ENCODE measurements around the gene GMPPA.

DNA sequence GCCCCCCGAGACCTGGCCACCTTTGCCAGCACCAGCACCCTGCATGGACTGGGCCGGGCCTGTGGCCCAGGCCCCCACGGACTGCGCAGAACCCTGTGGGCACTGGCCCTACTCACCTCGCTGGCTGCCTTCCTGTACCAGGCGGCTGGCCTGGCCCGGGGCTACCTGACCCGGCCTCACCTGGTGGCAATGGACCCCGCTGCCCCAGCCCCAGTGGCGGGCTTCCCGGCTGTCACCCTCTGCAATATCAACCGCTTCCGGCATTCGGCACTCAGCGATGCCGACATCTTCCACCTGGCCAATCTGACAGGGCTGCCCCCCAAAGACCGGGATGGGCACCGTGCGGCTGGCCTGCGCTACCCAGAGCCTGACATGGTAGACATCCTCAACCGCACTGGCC lies 16.1 kb downstream of the GMPPA start:
- TF ChIP-seq POLR2A (IDR thresholded peaks at IDR 0.05) (no peak), POLR2AphosphoS5 (IDR thresholded peaks at IDR 0.05) (no peak)
- TF ChIP-seq, protein P1, sequence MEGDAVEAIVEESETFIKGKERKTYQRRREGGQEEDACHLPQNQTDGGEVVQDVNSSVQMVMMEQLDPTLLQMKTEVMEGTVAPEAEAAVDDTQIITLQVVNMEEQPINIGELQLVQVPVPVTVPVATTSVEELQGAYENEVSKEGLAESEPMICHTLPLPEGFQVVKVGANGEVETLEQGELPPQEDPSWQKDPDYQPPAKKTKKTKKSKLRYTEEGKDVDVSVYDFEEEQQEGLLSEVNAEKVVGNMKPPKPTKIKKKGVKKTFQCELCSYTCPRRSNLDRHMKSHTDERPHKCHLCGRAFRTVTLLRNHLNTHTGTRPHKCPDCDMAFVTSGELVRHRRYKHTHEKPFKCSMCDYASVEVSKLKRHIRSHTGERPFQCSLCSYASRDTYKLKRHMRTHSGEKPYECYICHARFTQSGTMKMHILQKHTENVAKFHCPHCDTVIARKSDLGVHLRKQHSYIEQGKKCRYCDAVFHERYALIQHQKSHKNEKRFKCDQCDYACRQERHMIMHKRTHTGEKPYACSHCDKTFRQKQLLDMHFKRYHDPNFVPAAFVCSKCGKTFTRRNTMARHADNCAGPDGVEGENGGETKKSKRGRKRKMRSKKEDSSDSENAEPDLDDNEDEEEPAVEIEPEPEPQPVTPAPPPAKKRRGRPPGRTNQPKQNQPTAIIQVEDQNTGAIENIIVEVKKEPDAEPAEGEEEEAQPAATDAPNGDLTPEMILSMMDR (IDR thresholded peaks at IDR 0.05), result no peak
